HG02759 (cell line): ENCODE measurements around the gene MRPL12.
A peak's percentile ranks its signal among the peaks of the same experiment; 100 is the strongest.

Source experiments
- ATAC-seq: cut with Tn5 transposase; IDR thresholded peaks from one replicate; pipeline ENCODE4 v1.9.1; 2021; ENCODE audit warnings: mild to moderate bottlenecking, moderate library complexity; ENCODE audit not compliant: unreplicated experiment

The MRPL12 gene

DNA sequence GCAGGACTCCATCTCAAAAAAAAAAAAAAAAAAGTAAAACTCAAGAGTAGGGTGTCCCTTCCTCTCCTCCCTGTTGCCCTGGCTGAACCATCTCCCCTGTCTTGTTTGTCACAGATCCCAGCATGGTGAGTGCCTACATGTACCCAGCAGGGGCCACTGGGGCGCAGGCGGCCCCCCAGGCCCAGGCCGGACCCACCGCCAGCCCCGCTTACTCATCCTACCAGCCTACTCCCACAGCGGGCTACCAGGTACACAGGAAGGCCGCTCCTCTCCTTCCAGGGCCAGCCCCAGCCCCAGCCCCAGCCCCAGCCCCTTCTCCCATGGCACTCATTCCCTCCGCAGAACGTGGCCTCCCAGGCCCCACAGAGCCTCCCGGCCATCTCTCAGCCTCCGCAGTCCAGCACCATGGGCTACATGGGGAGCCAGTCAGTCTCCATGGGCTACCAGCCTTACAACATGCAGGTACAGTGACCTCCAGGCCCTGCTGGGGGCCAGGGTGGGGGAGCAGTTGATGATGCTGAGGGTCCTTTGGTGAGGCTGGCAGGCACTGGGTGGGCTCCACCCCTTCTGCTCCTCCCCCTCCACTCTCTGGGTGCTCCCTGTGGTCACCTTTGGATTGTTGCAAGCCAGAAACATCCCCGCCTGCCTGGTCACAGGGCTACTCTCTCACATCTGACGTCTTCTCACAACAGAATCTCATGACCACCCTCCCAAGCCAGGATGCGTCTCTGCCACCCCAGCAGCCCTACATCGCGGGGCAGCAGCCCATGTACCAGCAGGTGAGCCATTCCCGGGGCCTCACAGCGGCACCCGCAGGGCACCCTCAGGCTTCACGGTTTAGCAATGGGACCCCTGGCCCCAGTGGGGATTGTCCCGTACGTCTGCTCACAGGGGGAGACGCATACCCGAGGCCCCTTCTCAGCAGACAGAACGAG lies 2.5 kb upstream of the MRPL12 start:
- no peak for ATAC-seq

DNA sequence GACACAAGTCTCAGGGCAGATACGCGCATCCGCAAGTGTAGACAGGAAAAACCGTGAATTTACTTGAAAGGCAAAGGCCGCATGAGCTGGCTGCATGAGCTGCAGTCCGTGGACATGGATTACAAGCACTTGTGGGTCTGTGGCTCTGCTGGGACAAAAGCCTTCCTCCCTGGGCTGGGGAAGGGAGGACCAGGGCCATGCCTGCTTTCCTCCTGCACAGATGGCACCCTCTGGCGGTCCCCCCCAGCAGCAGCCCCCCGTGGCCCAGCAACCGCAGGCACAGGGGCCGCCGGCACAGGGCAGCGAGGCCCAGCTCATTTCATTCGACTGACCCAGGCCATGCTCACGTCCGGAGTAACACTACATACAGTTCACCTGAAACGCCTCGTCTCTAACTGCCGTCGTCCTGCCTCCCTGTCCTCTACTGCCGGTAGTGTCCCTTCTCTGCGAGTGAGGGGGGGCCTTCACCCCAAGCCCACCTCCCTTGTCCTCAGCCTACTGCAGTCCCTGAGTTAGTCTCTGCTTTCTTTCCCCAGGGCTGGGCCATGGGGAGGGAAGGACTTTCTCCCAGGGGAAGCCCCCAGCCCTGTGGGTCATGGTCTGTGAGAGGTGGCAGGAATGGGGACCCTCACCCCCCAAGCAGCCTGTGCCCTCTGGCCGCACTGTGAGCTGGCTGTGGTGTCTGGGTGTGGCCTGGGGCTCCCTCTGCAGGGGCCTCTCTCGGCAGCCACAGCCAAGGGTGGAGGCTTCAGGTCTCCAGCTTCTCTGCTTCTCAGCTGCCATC lies 1.7 kb upstream of the MRPL12 start:
- ATAC-seq: no peak

DNA sequence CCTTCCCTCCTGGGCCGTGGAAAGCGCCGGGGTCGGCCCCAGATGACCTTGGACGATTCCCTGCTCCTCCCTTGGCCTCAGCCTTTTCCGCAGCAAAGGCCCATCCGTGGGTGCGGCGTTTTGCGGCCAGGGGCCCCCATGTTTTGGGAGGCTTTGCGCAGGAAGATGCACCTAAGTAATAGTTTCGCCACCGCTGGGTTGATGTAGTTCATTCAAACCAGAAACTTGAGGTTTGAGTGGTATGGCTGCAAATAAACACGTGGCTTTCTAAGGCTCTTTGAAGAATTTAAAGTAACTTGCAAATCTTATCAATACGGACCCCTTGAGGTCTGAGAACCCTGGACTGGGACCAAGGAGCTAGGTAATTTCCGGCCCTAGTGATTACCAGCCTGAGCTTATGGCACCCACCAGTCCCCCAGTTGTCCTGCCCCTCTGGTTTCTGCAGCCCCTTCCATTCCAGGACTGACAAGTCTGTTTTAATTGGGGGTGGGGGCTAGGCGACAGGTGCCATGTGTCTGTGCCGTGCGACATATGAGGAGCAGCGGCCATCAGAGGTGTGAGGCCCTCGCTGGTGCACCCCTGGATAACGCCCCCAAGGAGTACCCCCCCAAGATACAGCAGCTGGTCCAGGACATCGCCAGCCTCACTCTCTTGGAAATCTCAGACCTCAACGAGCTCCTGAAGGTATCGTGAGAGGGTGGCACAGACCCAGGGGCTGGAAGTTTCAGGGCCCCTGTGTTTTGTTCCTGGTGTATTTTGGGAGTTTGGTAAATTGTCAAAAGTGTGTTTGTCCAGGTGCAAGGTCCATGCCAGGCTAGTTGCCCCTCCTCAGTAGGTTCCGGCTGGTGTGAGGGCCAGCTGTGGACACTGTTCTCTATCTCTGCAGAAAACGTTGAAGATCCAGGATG lies 834 bp downstream of the MRPL12 start:
- ATAC-seq: no peak

DNA sequence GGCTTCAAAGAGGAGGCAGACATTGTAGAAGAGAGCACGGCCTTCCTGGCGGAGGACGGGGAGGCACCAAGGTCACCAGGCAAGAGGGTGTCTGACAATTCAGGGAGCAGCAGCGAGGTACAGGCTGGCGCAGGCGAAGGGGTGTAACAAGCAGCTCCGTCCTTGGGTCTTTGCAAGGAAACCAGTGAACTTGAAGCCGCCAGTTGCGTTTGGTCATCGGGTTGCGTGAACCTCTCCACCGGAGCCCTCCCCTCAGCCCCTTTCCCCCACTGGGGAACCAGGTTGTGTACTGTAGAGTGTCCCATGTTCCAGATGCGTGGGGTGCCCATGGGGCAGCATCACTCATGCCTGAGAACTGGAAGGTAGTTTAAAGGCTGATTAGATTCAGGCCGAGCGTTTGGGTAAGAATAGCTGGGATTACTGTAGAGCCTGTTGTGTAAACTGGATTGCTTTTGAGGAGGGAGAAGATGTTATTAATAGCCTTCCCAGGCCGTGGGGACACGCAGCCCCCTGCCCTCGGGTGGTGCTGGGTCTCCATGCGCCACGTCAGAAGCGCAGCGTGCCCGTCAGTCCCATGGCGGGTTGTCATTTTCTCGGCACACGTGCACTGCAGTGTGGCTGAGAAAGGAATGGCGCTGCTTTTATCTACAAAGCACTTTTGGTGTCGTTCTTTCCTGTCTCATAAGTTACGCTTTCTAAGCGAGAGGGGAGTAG lies 2.5 kb downstream of the MRPL12 start:
- ATAC-seq: no peak

DNA sequence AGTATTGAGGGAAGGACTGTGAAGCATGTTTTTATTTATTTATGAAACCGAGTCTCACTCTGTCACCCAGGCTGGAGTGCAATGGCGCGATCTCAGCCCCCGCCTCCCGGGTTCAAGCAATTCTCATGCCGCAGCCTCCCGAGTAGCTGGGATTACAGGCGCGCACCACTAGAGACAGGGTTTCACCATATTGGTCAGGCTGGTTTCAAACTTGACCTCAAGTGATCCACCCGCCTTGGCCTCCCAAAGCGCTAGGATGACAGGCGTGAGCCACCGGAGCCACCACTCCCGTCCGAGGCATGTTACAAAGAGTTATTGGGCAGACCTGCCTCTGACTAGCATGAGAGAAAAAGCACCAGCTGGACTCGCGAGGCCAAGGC lies 3.1 kb downstream of the MRPL12 start:
- no peak for ATAC-seq

DNA sequence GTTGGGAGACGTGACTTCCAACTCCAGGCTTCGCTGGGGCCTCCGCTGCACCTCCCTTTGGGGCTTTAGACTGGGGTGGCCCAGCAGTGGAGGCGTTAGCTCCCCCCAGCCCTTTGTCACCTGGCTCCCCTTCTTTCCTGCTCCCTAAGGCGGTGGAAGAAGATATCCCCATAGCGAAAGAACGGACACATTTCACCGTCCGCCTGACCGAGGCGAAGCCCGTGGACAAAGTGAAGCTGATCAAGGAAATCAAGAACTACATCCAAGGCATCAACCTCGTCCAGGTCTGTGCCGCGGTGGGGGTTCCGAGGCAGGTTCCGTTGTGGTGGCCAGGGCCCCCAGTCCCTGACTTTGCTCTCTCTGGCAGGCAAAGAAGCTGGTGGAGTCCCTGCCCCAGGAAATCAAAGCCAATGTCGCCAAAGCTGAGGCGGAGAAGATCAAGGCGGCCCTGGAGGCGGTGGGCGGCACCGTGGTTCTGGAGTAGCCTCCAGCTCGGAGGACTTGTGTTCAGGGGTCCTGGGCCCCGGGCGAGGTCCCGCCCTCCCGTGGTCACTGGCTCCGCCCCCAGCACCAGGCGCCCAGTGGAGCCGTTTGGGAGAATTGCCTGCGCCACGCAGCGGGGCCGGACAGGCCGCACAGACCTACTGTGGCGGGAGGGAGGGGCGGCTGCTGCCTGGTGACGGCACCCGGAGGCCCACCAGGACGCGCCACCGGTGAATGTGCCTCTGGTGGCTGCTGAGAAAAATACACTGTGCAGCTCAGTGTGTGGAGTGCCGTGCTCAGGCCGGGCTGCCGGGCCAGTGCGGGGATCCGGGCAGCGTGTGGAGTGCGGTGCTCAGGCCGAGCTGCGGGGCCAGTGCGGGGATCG lies 3.8 kb downstream of the MRPL12 start:
- ATAC-seq: no peak

DNA sequence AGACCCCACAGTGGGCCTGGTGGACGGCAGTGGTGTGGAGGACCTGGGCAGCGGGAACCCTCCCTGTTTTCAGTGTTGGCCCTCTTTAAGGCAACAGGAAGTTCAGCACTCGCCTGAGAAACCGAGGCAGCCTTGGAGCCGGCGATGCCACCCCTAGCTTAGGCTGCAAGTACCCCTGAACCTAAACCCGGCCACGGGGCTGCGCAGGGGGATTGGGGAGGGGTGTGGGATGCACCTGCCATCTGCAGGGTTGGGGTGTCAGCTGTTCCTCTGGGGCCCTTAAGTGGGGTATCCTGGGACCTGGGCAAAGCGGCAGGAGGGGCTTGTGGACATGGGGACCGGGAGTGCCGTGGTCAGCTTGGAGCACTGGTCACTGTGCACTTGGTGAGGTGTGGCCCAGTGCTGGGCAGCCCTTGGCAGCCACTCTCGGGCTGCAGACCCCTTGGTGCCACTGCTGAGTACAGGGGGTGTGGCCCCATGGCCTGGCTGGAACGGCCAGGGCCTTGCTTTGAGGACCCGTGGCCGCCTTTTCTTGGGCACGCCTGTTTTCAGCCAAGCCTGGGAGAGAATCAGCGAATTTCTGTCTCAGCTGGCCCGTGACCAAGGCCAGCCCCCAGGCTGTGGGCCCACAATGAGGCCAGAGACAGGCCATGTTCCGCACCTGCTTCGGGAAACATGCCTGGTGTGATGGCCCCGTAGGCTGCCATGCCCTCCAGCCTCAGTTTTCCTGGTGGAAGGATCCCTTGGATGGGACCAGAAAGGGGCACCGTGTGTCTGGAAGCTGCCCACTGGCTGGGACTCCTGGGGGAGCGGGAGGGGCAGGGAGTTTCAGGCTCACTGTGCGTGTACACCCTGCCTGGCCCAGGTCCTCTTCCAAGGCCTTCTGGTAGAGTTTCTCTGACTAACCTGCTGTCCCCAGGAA lies 4.8 kb downstream of the MRPL12 start:
- ATAC-seq: no peak

DNA sequence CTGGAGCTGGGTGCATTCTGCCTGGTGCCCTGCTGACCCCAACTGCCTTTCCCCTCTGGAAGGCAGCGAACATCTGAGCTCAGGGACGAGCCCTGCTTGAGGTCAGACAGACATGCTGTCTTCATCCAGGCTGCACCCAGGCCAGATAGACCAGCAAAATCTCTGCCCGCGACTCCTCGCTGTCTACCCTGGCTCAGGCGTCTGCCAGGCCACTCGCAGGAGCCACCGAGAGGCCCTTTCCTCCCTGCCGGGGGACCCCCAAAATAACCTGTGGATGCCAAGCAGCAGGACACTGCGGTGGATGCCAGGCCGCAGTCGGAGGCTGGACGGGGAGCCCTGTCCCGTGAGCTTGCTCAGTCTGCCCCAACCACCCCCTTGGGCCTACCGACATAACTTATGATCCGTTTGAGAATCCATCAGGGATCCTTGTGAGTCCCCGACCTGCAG lies 5.6 kb downstream of the MRPL12 start:
- ATAC-seq: no peak

DNA sequence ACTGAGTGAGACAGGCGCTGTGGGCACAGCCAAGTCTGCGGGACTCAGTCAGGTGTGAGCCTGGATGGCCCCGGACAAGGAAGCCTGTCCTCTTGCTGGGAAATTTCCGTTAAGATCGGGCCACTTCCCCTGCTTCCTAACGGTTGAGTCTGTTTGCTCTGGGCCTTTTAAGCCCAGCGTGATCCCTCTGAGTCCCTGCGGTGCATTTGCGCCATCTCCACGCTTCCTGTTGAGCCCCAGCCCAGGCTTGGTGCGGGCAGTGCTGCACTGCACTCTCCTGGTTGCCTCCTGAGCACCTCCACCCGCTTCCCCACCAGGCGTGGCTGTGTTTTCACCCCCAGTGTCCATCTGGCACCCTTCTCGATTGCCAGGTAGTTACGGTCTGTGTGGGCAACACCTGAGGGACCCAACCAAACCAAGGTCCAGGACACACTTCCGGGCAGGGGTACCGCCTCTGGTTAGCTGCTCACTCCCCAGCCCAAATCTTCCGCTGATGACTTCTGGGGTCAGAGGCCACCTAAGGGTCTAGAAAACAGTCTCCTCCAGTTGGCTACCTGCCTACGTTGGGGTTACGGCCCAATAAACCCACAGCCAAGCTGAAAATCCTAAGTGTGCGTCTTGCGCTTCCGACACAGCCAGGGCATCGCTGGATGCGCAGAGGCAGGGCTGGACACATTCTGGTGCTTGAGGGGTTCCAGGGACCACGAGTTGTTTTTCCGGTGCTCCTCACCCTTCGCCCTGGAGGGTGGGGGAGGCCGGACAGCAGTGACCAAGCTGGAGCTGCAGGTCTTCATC lies 7.5 kb downstream of the MRPL12 start:
- ATAC-seq: no peak

DNA sequence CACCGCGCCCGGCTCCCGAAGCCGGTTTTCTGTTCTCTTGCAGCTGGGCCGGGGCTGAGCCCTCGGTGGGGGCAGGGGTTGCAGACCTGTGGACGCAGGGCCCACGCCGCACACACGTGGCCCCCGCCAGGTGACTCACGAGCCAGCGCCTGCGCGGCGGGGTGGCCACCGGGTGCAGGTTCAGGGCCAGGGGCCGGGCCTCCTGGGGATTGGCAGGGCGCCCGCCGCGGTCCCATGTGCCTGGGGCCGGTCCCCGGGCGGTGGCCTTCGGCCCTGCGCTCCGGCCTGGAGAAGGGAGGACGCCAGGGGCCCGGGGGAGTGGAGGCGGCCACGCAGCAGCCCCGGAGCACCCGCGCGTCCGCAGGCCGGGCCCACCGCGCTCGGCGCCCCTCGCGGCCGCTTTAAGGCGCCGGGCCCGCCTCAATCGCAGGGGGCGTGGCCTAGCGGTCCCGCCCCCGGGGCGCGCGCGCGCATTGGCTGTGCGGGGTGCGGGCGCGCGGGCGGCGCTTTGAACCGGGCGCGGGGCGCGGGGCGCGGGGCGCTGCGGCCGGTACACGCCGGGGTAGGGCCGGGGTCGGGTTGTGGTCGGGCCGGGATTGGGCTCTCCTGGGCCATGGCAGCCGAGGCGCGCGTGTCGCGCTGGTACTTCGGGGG lies 8.8 kb downstream of the MRPL12 start, which contains the start of gene SLC25A10:
Gene SLC25A10, plus strand, starts transcription at position 471 of the 654 bp plus-strand sequence. Its CDS starts 143 bp downstream, at position 614.
- peak; percentile 78 for ATAC-seq

DNA sequence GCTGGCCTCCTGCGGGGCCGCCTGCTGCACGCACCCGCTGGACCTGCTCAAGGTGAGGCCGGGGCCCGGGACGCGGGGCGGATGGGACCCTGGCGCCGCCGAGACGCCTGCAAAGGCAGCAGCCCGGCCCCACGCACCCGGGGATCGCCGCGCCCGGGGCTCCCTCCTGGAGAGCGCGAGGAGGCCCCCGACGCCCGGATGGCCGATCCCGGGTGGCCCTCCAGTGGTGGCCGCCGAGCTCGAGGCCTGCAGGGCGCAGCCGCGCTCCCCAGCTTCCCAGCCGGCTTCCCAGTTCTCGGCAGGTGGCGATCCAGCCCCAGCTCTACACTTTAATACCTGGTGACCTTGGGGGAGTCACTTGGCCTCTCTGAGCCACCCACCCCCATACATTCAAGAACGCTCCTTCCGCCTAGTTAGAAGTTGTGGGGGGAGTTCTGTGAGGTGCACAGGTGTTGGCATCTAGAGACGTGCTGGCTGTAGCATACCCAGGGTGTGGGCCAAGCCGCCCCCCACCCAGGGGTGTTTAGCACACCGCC lies 9.4 kb downstream of the MRPL12 start:
- peak; percentile 17 for ATAC-seq

DNA sequence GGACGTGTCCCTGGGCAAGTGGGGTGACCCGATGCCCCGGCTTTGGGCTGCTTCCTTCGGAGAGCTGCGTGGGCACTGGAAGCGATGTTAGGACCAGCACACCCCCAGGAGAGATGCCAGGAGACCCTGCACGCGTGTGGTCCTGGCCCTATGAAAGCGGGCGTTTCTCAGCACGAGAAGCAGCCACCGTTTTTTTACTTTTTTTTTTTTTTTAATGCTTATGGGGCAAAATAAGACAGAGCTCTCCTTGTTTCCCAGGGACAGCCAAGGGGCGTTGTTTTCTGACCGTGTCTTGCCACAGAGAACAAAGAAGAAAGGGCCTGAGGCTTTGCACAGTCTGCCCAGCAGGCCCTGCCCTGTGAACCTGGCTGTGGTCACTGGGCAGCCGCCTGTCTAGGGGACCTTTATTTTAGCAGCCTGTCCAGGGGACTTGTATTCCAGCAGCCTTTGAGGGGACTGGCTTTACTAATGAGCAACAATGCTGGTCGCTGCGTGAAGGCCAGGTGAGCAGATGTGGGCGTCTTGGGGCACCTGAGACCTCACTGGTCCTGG lies 9.9 kb downstream of the MRPL12 start:
- ATAC-seq: no peak

DNA sequence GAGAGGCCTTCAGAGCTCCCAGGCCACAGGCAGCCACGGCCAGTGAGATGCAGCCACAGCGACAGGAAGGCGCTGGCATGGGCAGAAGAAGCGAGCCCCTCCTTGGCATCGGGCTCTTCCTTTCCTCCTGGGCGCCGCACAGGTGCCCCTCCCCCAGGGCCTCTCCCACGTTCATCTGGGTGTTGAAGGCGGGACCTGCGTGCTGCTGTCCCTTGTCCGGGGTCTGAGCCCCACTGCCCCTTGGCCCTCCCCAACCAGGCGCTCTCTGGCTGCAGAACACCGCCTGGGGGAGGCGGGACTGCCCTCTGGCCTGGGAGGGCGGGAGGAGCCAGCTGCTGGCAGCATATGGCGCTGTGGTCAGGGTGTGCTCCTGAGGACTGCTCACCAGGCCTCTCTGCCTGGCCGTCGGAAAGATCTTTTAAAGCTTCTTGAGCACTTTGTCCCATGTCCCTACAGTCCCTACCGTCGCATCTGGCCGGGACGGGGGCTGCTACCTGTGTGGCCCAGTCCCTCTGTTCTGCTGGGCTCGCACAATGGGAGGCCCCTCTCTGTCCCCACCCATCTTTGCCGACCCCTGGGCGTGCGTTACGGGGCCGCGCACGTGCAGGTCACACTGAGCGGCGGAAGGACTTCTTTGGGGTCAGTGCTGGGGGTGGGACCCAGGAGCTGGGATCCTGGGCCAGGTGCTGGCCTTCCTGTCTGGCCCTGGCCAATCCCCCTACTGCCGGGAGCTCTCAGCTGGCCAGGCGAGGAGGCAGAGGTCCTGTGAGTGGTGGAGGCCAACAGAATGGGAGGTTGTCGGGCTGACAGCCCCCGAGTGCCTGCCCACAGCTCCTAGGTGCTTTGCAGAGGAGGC lies 10.6 kb downstream of the MRPL12 start:
- ATAC-seq: no peak

DNA sequence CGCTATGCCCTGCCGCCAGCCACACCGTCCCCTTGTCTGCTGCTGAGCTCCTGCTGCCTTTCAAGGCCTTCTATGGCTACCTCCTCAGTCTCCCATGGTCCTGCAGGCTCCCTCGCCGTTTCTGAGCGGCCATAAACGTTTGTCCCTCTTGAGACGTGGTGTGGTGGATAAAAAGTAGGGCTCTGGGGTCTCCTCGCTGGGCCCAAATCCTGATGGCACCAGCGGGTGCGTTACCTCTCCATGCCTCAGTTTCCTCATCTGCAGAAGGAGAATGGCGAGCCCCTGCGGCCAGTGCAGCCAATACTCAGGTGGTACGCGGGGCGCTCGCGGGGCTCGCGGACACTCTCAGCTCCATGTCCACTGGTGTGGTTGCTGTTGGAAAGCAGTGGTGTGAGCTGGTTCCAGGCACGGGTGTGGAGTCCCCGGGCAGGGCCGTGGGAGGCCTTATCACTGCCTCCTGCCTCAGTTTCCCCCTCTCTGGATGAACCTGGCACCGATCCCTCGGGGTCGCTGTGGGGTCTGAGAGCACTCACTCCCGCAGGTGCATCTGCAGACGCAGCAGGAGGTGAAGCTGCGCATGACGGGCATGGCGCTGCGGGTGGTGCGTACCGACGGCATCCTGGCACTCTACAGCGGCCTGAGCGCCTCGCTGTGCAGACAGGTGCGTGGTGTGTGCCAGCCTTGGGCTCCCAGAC lies 11.4 kb downstream of the MRPL12 start:
- no peak for ATAC-seq
